Body of pancreas (tissue), 4 donors: ENCODE data around the gene GMDS. TPM values are rescaled to one million over a fixed set of nuclear protein-coding genes. Genes with fewer than 3 reads are reported as not detected.

Experiments used
- ATAC-seq: fragments of 150-250 bp; one replicate; pipeline ENCODE4 v1.9.1; 2016
- DNase-seq, 4 donors: peaks; one replicate each; pipeline ENCODE4 v3.0.0-alpha.2; 2019
- H3K27ac ChIP-seq, 4 donors: fragments of 200-600 bp; sonication (generic); 1 replicate in 3 of 4; 2 replicates in 1 of 4; pipeline versions ENCODE4 v1.5.1 to v1.6.1; 2016 to 2019; ENCODE audit warnings: mild to moderate bottlenecking in 1 of 4, mixed read lengths in 1 of 4, moderate library complexity in 1 of 4
- H3K27me3 ChIP-seq, 2 donors: fragments of 200-600 bp; sonication (generic); one replicate each; pipeline ENCODE4 v1.6.0; 2016; ENCODE audit warnings: mild to moderate bottlenecking in 1 of 2
- H3K36me3 ChIP-seq, 2 donors: fragments of 200-600 bp; sonication (generic); replicated peaks in 1 of 2; 2 replicates each; pipeline ENCODE4 v1.5.1; 2016; ENCODE audit warnings: low read depth in 2 of 2; ENCODE audit not compliant: insufficient read depth in 1 of 2
- H3K4me1 ChIP-seq: fragments of 200-600 bp; sonication (generic); one replicate; pipeline ENCODE4 v1.6.0; 2016
- H3K4me3 ChIP-seq, 2 donors: fragments of 200-600 bp; sonication (generic); 1 replicate in 1 of 2; 2 replicates in 1 of 2; pipeline ENCODE4 v1.5.1; 2016 to 2019
- H3K9me3 ChIP-seq, 3 donors: fragments of 200-600 bp; sonication (generic); 1 replicate in 2 of 3; 2 replicates in 1 of 3; pipeline ENCODE4 v1.5.1; 2016
- CTCF ChIP-seq, 7 experiments: fragments of 450-650 bp in 4 of 7; fragments of 200-600 bp in 3 of 7; sonication (generic) in 3 of 7; IDR thresholded peaks; one replicate each; pipeline ENCODE4 v1.5.1; 2016 to 2019; ENCODE audit warnings: antibody characterized with exemption in 7 of 7
- POLR2A ChIP-seq, 3 donors: fragments of 450-650 bp; IDR thresholded peaks; one replicate each; pipeline ENCODE4 v1.6.1; 2016; ENCODE audit warnings: antibody characterized with exemption in 3 of 3, mild to moderate bottlenecking in 2 of 3
- WGBS, 2 donors: methylation state at CpG; one replicate each; pipeline ENCODE4 v1.1.5; 2017; 5-methylcytosine and 5-hydroxymethylcytosine counted together
- intact Hi-C: fragments of 100-400 bp; cut with DNase I; formaldehyde crosslinking; loops from one replicate; pipeline ENCODE4 v1.15.1; 2023
- total RNA-seq, 2 donors: library from RNA; depleted of rRNA; stranded (reverse); fragments of >200 nt; gene quantifications; one replicate each; pipeline ENCODE4 v1.1.0, GENCODE V29; 2016

Gene GMDS
- total RNA-seq, 2 donors from 2014 or later: 34.5 to 63.3 TPM

- TF ChIP-seq CTCF (IDR thresholded peaks at IDR 0.05) (no peak), POLR2A (IDR thresholded peaks at IDR 0.05) (no peak)
- 84 to 90% methylated on average over 11 of the region's 11 CpGs for WGBS, 2 donors
- no peaks in the 10 kb centered on the region for H3K9me3 ChIP-seq
- H3K36me3 ChIP-seq: no peaks in the 10 kb centered on the region
- intact Hi-C loops: no loop called here
- no peak overlapping the region for H3K27ac ChIP-seq
- DNase-seq (no peak), ATAC-seq (no peak)
- H3K4me3 ChIP-seq: no peak overlapping the region
- H3K4me1 ChIP-seq: no peaks in the 10 kb centered on the region
- H3K27me3 ChIP-seq: no peaks in the 10 kb centered on the region
These were observed 436.0 kb downstream of the GMDS start for GRCh38 chr6:1809291-1809988.

- Histone ChIP-seq H3K9me3 (no peaks in the 10 kb centered on the region), H3K4me3 (no peak overlapping the region), H3K4me1 (peaks cover 23% of the 10 kb centered on the region), H3K27me3 (no peaks in the 10 kb centered on the region), H3K36me3 (no peaks in the 10 kb centered on the region), H3K27ac (no peak overlapping the region)
- ATAC-seq (no peak), DNase-seq (no peak)
- TF ChIP-seq CTCF (IDR thresholded peaks at IDR 0.05) (no peak), POLR2A (IDR thresholded peaks at IDR 0.05) (no peak)
- WGBS, 2 donors: 94 to 96% methylated on average over 6 of the region's 6 CpGs
- intact Hi-C loops: no loop called here
These were observed 438.5 kb downstream of the GMDS start for GRCh38 chr6:1806935-1807334.

GRCh38 chr6:1802491-1803395 is 442.7 kb downstream of the GMDS start:
- Histone ChIP-seq H3K4me1 (peaks cover 64% of the 10 kb centered on the region), H3K9me3 (no peaks in the 10 kb centered on the region), H3K27me3 (no peaks in the 10 kb centered on the region), H3K36me3 (no peaks in the 10 kb centered on the region), H3K27ac (peak overlapping the region; percentile 85 to 91 (median 90)), H3K4me3 (no peak overlapping the region)
- intact Hi-C loops: no loop called here
- ATAC-seq (peak; percentile 43), DNase-seq (peak; percentile 36 to 59 (median 52))
- whole genome bisulfite sequencing, 2 donors: 37 to 38% methylated on average over 17 of the region's 17 CpGs
- TF ChIP-seq POLR2A (IDR thresholded peaks at IDR 0.05) (peak in 2 of 3 donors; percentile 37 to 40), CTCF (IDR thresholded peaks at IDR 0.05) (peak in 1 of 7 experiments; percentile 4)

- no peaks in the 10 kb centered on the region for H3K27me3 ChIP-seq
- 41 to 42% methylated on average over 7 of the region's 7 CpGs for WGBS, 2 donors
- TF ChIP-seq POLR2A (IDR thresholded peaks at IDR 0.05): peak in 2 of 3 donors; percentile 46 to 64
- no peak for TF ChIP-seq CTCF (IDR thresholded peaks at IDR 0.05)
- peak; percentile 86 to 93 (median 91) for DNase-seq
- ATAC-seq: peak; percentile 87
- no peaks in the 10 kb centered on the region for H3K36me3 ChIP-seq
- no peak overlapping the region for H3K4me3 ChIP-seq
- H3K4me1 ChIP-seq: peaks cover 77% of the 10 kb centered on the region
- peak overlapping the region; percentile 85 to 91 (median 90) for H3K27ac ChIP-seq
- intact Hi-C loops: no loop called here
- H3K9me3 ChIP-seq: no peaks in the 10 kb centered on the region
These were observed 444.0 kb downstream of the GMDS start for GRCh38 chr6:1801401-1801800.
